MCF 10A (cell line): ENCODE data around the gene OR6C76. TPM values are rescaled to one million over a fixed set of nuclear protein-coding genes. Genes with fewer than 3 reads are reported as not detected.

Source experiments
- Bru-seq: library from RNA; stranded (reverse); fragments of 400-500 nt; gene quantifications from one replicate; lab custom pipeline; 2021; lab: Mats Ljungman, UMichigan
- BruChase-seq, 2 experiments: library from RNA; stranded (reverse); fragments of 400-500 nt; gene quantifications; one replicate each; lab custom pipeline; 2021; lab: Mats Ljungman, UMichigan
- BruUV-seq: library from RNA; stranded (reverse); fragments of 400-500 nt; replicated peaks from 2 replicates; lab custom pipeline; 2021; lab: Mats Ljungman, UMichigan
- CTCF ChIA-PET: fragments of 300-600 bp; sonication (Branson Sonifier 250); formaldehyde crosslinking; extraction: SDS; loops from one replicate; lab custom pipeline; 2021; ENCODE audit warnings: antibody characterized with exemption, inconsistent platforms; lab: Yijun Ruan, JAX
- POLR2A ChIA-PET: fragments of 300-600, 350-650 bp; sonication (Branson Sonifier 250); formaldehyde crosslinking; extraction: SDS; loops from one replicate; lab custom pipeline; 2020; ENCODE audit warnings: antibody characterized with exemption, inconsistent platforms; lab: Yijun Ruan, JAX
- DNase-seq: peaks from one replicate; pipeline ENCODE4 v3.0.0-alpha.2; 2018; ENCODE audit not compliant: unreplicated experiment
- H3K27ac Mint-ChIP-seq: one replicate; pipeline ENCODE4 v1.8.0; 2022; ENCODE audit warnings: mild to moderate bottlenecking, low read depth, mixed read lengths; ENCODE audit not compliant: unreplicated experiment
- H3K27me3 Mint-ChIP-seq: one replicate; pipeline ENCODE4 v1.8.0; 2022; ENCODE audit warnings: mixed read lengths; ENCODE audit not compliant: insufficient read depth, unreplicated experiment
- H3K36me3 Mint-ChIP-seq: one replicate; pipeline ENCODE4 v1.8.0; 2022; ENCODE audit warnings: mild to moderate bottlenecking, moderate library complexity, mixed read lengths; ENCODE audit not compliant: insufficient read depth, unreplicated experiment
- H3K4me1 Mint-ChIP-seq: one replicate; pipeline ENCODE4 v1.8.0; 2022; ENCODE audit warnings: mixed read lengths; ENCODE audit not compliant: insufficient read depth, unreplicated experiment
- H3K4me3 Mint-ChIP-seq: one replicate; pipeline ENCODE4 v1.8.0; 2022; ENCODE audit warnings: mild to moderate bottlenecking, moderate library complexity, mixed read lengths; ENCODE audit not compliant: unreplicated experiment
- H3K9me3 Mint-ChIP-seq: one replicate; pipeline ENCODE4 v1.8.0; 2022; ENCODE audit warnings: mixed read lengths; ENCODE audit not compliant: unreplicated experiment
- intact Hi-C: fragments of 100-400 bp; cut with micrococcal nuclease; formaldehyde crosslinking; loops from 2 replicates; pipeline ENCODE4 v1.14.1; 2022
- long read RNA-seq: library from polyadenylated mRNA; stranded (forward); transcript quantifications from one replicate; pipeline ENCODE4 v2.0.0, GENCODE V29; 2022
- total RNA-seq: library from RNA; stranded (reverse); gene quantifications from 2 replicates; pipeline ENCODE4 v1.2.3, GENCODE V29; 2022
- TF ChIP-seq, protein P1 (sequence below): fragments of 200-600 bp; IDR thresholded peaks from one replicate; pipeline ENCODE4 v1.8.0; 2022; ENCODE audit warnings: antibody characterized with exemption, mild to moderate bottlenecking; ENCODE audit not compliant: unreplicated experiment

Gene OR6C76
- total RNA-seq = not detected in 2 replicates
- not detected for Bru-seq, nascent RNA
- not detected for BruChase-seq, experiment 1, labeled RNA remaining after a 6-hour chase
- BruChase-seq, experiment 2, labeled RNA remaining after a 2-hour chase = not detected
- long read RNA-seq = 0 reads

DNA sequence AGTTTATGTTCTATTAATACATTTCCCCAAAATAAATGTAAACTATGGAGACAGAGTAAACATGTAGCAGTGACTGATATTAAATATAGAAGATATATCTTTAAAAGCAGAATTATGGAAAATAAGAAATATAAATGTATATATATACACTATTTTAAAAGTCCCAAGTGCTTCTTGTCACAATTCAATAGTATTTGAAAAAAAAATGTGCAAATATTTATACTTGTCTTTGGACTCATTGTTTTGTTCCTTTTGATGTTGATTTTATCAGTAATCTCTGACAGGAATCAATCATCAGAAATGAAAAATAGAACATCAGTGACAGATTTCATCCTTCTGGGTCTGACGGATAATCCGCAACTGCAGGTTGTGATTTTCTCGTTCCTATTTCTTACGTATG lies at the start of gene OR6C76:
OR6C76 (plus strand) TSS at position 301 of the 400 bp plus-strand sequence; CDS start at position 301, 0 bp downstream.
- Mint-ChIP-seq H3K4me3 (no peak within 1 kb of the TSS), H3K36me3 (no peaks in the 10 kb centered on the region), H3K4me1 (no peaks in the 10 kb centered on the region), H3K27me3 (peaks cover 39% of the 10 kb centered on the region), H3K27ac (no peak within 1 kb of the TSS), H3K9me3 (no peaks in the 10 kb centered on the region)
- intact Hi-C loops = no loop called here
- CTCF ChIA-PET = no interaction called here
- TF ChIP-seq, protein P1, sequence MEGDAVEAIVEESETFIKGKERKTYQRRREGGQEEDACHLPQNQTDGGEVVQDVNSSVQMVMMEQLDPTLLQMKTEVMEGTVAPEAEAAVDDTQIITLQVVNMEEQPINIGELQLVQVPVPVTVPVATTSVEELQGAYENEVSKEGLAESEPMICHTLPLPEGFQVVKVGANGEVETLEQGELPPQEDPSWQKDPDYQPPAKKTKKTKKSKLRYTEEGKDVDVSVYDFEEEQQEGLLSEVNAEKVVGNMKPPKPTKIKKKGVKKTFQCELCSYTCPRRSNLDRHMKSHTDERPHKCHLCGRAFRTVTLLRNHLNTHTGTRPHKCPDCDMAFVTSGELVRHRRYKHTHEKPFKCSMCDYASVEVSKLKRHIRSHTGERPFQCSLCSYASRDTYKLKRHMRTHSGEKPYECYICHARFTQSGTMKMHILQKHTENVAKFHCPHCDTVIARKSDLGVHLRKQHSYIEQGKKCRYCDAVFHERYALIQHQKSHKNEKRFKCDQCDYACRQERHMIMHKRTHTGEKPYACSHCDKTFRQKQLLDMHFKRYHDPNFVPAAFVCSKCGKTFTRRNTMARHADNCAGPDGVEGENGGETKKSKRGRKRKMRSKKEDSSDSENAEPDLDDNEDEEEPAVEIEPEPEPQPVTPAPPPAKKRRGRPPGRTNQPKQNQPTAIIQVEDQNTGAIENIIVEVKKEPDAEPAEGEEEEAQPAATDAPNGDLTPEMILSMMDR = no peak
- POLR2A ChIA-PET = no interaction called here
- DNase-seq = no peak
- BruUV-seq = no TSS peak

DNA sequence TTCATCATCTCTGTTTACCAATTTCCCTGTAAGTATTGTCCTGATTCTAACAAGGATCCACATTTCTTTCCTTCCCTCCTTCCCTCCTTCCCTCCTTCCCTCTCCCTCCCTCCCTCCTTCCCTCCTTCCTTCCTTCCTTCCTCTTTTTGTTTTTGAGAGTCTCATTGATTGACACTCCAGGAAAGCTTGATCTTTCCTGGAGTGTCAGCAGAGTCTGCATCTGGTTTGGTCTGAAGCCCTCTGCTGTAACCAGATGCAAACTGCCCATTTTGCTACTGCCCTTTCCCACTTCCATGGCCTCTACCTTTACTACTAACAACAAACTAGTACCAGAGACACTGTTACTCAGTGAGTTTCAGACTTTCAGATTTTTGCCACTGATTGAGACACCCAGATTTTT lies 40.2 kb upstream of the OR6C76 start:
- H3K9me3 Mint-ChIP-seq = no peaks in the 10 kb centered on the region
- ChIA-PET CTCF (no interaction called here), POLR2A (no interaction called here)
- TF ChIP-seq, protein P1 = no peak
- intact Hi-C loops = no loop called here
- no peak overlapping the region for H3K27ac Mint-ChIP-seq
- H3K4me1 Mint-ChIP-seq = no peaks in the 10 kb centered on the region
- no TSS peak for BruUV-seq
- peaks cover 63% of the 10 kb centered on the region for H3K27me3 Mint-ChIP-seq
- peaks cover 7% of the 10 kb centered on the region for H3K36me3 Mint-ChIP-seq
- no peak for DNase-seq
- H3K4me3 Mint-ChIP-seq = no peak overlapping the region

DNA sequence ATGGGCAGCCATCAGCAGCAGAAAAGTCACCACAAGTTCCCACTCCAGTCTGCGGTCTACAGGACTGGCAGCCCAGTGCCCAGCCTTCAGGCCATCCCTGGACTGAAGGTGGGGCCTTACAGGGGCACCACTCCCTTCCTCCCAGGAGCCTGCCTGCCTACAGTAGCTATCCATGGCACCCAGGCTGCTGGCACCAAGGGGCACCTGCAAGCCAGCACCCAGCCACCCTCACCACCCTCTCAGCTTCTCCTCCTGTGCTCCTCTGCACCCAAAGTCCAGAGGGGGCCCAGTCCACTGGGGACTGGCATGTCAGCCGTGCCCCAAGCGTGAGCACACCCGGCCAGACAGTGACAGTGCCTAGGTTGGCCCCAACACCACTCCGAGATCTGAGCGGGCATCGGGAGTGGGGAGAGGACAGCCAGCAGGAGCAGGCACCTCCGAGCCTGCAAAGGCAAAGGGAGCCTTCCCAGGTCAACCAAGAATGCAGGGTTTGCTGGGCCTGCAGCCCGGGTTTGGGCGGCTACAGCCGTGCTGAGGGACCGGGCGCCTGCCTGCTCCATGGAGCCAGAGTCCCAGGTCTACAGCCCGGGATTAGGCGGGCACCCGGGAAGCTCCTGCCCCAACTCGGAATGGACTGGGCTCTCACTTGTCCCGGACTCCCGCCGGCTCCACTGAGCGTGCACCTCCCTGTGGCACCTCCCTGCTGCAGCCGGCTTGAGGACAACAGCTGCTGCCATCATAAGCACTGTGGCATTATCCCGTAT lies 33.8 kb upstream of the OR6C76 start:
- POLR2A ChIA-PET = no interaction called here
- intact Hi-C loops = no loop called here
- Mint-ChIP-seq H3K36me3 (peaks cover 7% of the 10 kb centered on the region), H3K27ac (no peak overlapping the region), H3K4me3 (no peak overlapping the region), H3K27me3 (peaks cover 63% of the 10 kb centered on the region), H3K9me3 (no peaks in the 10 kb centered on the region), H3K4me1 (no peaks in the 10 kb centered on the region)
- BruUV-seq = no TSS peak
- no peak for DNase-seq
- TF ChIP-seq, protein P1 = no peak
- CTCF ChIA-PET = no interaction called here

DNA sequence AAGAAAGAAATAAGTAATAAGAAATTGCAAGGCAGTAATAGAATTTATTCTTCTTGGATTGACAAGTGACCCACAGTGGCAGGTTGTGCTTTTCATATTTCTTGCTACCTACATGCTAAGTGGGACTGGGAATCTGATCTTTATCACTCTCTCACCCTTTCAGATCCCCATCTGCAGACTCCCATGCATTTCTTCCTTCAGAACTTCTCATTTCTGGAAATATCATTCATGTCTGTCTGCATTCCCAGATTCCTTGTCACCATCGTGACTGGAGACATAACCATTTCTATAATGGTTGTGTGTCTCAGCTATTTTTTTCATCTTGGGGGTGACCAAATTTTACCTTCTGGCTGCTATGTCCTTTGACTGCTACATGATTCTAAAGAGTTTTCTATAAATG lies 29.7 kb upstream of the OR6C76 start:
- Mint-ChIP-seq H3K27me3 (peaks cover 72% of the 10 kb centered on the region), H3K9me3 (no peaks in the 10 kb centered on the region), H3K27ac (no peak overlapping the region), H3K4me1 (no peaks in the 10 kb centered on the region), H3K36me3 (no peaks in the 10 kb centered on the region), H3K4me3 (no peak overlapping the region)
- ChIA-PET CTCF (no interaction called here), POLR2A (no interaction called here)
- no TSS peak for BruUV-seq
- TF ChIP-seq, protein P1 = no peak
- no peak for DNase-seq
- intact Hi-C loops = no loop called here
